HEK293T (cell line): ENCODE data around the gene OCRL.
A peak's percentile ranks its signal among the peaks of the same experiment; 100 is the strongest.

Experiments
- CTCF ChIA-PET: fragments of 350-600 bp; formaldehyde crosslinking; extraction: SDS; loops from one replicate; lab custom pipeline; 2021; ENCODE audit warnings: antibody characterized with exemption, inconsistent platforms; lab: Yijun Ruan, JAX
- POLR2A ChIA-PET: fragments of 350-600 bp; formaldehyde crosslinking; extraction: SDS; loops from one replicate; lab custom pipeline; 2020; ENCODE audit warnings: antibody characterized with exemption, inconsistent platforms; lab: Yijun Ruan, JAX
- DNase-seq: peaks from one replicate; pipeline ENCODE4 v3.0.0; 2012; ENCODE audit warnings: mixed read lengths; ENCODE audit errors: extremely low spot score
- ARNT ChIP-seq: fragments of 450-650 bp; IDR thresholded peaks from 2 replicates; pipeline ENCODE4 v1.6.1; 2017; ENCODE audit warnings: mild to moderate bottlenecking
- BHLHE40 ChIP-seq: fragments of 450-650 bp; IDR thresholded peaks from 2 replicates; pipeline ENCODE4 v1.6.1; 2016; ENCODE audit warnings: mild to moderate bottlenecking, moderate library complexity, borderline replicate concordance
- CTBP1 ChIP-seq: fragments of 450-650 bp; IDR thresholded peaks from 2 replicates; pipeline ENCODE4 v1.6.1; 2016; ENCODE audit warnings: borderline replicate concordance
- ELF4 ChIP-seq: fragments of 450-650 bp; IDR thresholded peaks from 2 replicates; pipeline ENCODE4 v1.6.1; 2017; ENCODE audit warnings: antibody characterized with exemption
- FOXA1 ChIP-seq: fragments of 450-650 bp; IDR thresholded peaks from 2 replicates; pipeline ENCODE4 v1.6.1; 2016; ENCODE audit warnings: mild to moderate bottlenecking
- FOXK2 ChIP-seq: fragments of 450-650 bp; IDR thresholded peaks from 2 replicates; pipeline ENCODE4 v1.6.1; 2016; ENCODE audit warnings: mild to moderate bottlenecking
- FOXM1 ChIP-seq: fragments of 450-650 bp; IDR thresholded peaks from 2 replicates; pipeline ENCODE4 v1.6.1; 2017; ENCODE audit warnings: mild to moderate bottlenecking, borderline replicate concordance
- HDGF ChIP-seq: fragments of 450-650 bp; IDR thresholded peaks from 2 replicates; pipeline ENCODE4 v1.6.1; 2017; ENCODE audit warnings: antibody characterized with exemption, borderline replicate concordance
- L3MBTL2 ChIP-seq: fragments of 450-650 bp; conservative IDR thresholded peaks from 2 replicates; pipeline ENCODE4 v1.6.1; 2016; ENCODE audit warnings: mild to moderate bottlenecking
- LEF1 ChIP-seq: fragments of 450-650 bp; IDR thresholded peaks from 2 replicates; pipeline ENCODE4 v1.6.1; 2017; ENCODE audit warnings: mild to moderate bottlenecking, borderline replicate concordance
- NFRKB ChIP-seq: fragments of 450-650 bp; IDR thresholded peaks from 2 replicates; pipeline ENCODE4 v1.6.1; 2016; ENCODE audit warnings: mild to moderate bottlenecking, moderate library complexity
- SP1 ChIP-seq: fragments of 450-650 bp; IDR thresholded peaks from 2 replicates; pipeline ENCODE4 v1.6.1; 2017
- SUZ12 ChIP-seq: fragments of 450-650 bp; IDR thresholded peaks from 2 replicates; pipeline ENCODE4 v1.6.1; 2016; ENCODE audit warnings: mild to moderate bottlenecking
- TARDBP ChIP-seq: fragments of 450-650 bp; IDR thresholded peaks from 2 replicates; pipeline ENCODE4 v1.6.1; 2016
- ZNF384 ChIP-seq: fragments of 450-650 bp; IDR thresholded peaks from 2 replicates; pipeline ENCODE4 v1.6.1; 2016
- TF ChIP-seq, protein P1 (sequence below): fragments of 450-650 bp; IDR thresholded peaks from 2 replicates; pipeline ENCODE4 v1.6.1; 2016

OCRL gene

DNA sequence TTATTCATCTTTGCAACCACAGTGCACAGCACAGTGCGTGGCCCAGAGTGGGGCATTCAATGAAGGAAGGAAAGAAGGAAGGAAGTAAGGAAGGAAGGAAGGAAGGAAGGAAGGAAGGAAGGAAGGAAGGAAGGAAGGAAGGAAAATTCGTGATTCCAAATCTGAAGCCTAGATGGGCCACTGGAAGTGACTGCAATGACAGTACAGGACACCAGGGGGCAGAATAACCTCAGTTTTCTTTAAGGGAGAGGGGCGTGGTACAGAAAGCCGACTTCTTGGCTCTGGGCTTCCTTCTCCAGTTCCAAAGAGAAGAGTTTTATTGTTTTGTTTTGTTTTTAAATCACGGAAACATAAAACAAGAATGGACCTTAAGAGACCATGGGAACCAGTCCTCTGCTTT is 66.9 kb downstream of the OCRL start:
- TF ChIP-seq BHLHE40, result no peak
- TF ChIP-seq TARDBP, result no peak
- CTCF ChIA-PET, result interaction anchor here (0.7 to 2.0 kb wide), 2 partner anchors 11 to 147 kb away, joined by 3 to 8 read pairs; no protein-coding TSS in a partner anchor
- peak; percentile 82 for DNase-seq
- POLR2A ChIA-PET, result no interaction called here

DNA sequence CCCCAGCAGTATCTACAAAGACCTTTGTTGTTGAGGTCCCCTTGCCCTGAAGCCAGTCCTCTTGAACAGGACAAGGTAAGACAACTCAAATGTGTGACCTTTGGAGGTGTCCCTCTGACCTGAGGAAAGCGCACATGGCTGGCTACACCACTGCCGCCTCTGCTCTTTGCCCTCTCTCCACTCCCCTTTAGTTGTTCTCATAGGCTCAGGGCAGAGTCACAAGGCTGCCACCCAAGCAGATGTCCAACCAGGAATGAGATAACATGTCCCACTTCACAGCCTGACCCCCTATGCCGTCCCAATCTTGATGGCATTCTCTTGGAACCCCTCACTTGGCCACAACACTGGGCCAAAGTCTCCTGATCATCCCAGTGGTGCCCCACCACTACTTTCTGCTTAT is 68.4 kb downstream of the OCRL start:
- POLR2A ChIA-PET, result no interaction called here
- CTCF ChIA-PET, result interaction anchor here (0.7 to 3.3 kb wide), 3 partner anchors 118 to 1308 kb away, joined by 3 to 22 read pairs (median 3); no protein-coding TSS in a partner anchor
- DNase-seq, result no peak
- no peak for TF ChIP-seq TARDBP
- no peak for TF ChIP-seq FOXM1
- TF ChIP-seq, protein P1, sequence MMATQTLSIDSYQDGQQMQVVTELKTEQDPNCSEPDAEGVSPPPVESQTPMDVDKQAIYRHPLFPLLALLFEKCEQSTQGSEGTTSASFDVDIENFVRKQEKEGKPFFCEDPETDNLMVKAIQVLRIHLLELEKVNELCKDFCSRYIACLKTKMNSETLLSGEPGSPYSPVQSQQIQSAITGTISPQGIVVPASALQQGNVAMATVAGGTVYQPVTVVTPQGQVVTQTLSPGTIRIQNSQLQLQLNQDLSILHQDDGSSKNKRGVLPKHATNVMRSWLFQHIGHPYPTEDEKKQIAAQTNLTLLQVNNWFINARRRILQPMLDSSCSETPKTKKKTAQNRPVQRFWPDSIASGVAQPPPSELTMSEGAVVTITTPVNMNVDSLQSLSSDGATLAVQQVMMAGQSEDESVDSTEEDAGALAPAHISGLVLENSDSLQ, result no peak
- no peak for TF ChIP-seq CTBP1
- TF ChIP-seq L3MBTL2, result no peak
- TF ChIP-seq ARNT, result no peak
- TF ChIP-seq BHLHE40, result no peak
- no peak for TF ChIP-seq SUZ12
- no peak for TF ChIP-seq NFRKB
- TF ChIP-seq LEF1, result no peak
- TF ChIP-seq ELF4, result no peak
- TF ChIP-seq ZNF384, result no peak
- no peak for TF ChIP-seq HDGF
- TF ChIP-seq FOXK2, result no peak
- no peak for TF ChIP-seq FOXA1
- no peak for TF ChIP-seq SP1

DNA sequence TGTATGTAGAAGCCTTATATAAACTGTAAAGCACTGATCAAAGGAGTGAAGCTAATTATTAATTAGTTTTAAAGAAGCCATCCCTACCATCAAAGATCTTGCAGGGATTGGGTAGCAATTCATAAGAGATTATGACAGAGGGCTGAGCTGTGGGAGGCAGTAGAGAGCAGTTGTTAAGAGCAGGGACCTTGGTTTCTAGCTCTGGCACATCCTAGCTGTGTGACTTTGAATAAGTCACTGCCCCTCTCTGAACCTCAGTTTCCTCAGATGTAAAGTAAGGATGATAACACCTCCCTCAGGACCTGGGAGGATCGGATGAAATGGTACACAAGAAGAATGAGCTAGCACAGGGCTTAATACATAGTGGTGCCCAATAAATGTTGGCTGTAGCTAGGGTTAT is 69.3 kb downstream of the OCRL start:
- DNase-seq, result no peak
- TF ChIP-seq SUZ12 (no peak), BHLHE40 (no peak), NFRKB (no peak), ARNT (no peak), FOXM1 (no peak), FOXK2 (no peak), ZNF384 (no peak), ELF4 (no peak), CTBP1 (no peak), TARDBP (no peak), L3MBTL2 (no peak), FOXA1 (no peak), HDGF (no peak)
- TF ChIP-seq, protein P1, result no peak
- ChIA-PET CTCF (interaction anchor here (1.0 to 3.3 kb wide), 3 partner anchors 117 to 287 kb away, joined by 3 to 22 read pairs (median 3); no protein-coding TSS in a partner anchor), POLR2A (no interaction called here)

DNA sequence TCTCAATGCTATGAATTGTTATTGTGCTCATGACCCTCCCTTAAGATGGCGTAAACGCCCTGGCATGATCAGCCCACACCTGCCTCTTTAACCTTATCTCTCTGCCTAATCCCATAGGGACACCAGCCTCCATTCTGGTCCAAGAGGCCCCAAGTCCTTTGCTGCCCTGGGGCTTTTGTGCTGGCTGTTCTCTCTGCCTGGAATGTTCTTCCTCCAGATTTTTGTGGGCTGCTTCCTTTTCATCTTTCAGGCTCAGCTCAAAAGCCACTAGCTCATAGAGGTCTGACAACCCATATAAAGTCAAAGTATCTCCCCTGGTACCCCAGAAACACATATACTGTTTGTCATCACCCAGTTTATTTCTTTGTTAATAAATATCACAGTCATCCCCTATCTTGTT is 72.3 kb downstream of the OCRL start:
- CTCF ChIA-PET, result interaction anchor here (1.1 to 1.2 kb wide), 2 partner anchors 114 to 144 kb away, joined by 3 read pairs; no protein-coding TSS in a partner anchor
- TF ChIP-seq ELF4 (no peak), ZNF384 (no peak), SUZ12 (no peak), NFRKB (no peak), SP1 (no peak), ARNT (no peak), TARDBP (no peak), FOXA1 (no peak), CTBP1 (no peak), FOXM1 (no peak)
- TF ChIP-seq, protein P1, result no peak
- DNase-seq, result no peak
- POLR2A ChIA-PET, result no interaction called here

DNA sequence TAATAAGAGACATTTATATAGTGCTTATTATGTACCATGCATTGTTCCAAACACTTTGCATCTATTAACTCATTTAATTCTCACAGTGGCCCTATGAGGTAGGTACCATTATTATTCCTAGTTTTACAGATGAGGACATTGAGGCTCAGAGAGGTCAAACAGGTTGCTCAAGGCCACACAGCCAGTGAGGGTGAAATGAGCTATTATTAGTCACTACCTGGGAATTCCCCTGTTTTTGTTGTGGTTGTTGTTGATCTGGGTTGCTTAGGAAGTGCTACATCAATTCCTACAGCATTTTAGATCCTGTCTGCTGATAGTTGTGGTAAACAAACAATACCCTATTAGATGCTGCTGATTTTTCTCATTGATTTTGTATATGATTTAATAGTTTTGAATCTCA is 73.5 kb downstream of the OCRL start:
- DNase-seq, result no peak
- CTCF ChIA-PET, result interaction anchor here (0.6 kb wide), 1 partner anchor 196 kb away, joined by 7 read pairs; no protein-coding TSS in a partner anchor
- TF ChIP-seq SUZ12 (no peak), FOXK2 (no peak), FOXM1 (no peak), ARNT (no peak), L3MBTL2 (no peak), HDGF (no peak), FOXA1 (no peak), BHLHE40 (no peak), TARDBP (no peak), ZNF384 (no peak), SP1 (no peak), NFRKB (no peak), LEF1 (no peak)
- TF ChIP-seq, protein P1, result no peak
- POLR2A ChIA-PET, result no interaction called here
